Tibial nerve (tissue), 4 donors: ENCODE data around the gene FOXF2. TPM values are rescaled to one million over a fixed set of nuclear protein-coding genes. Genes with fewer than 3 reads are reported as not detected.
A peak's percentile ranks its signal among the peaks of the same experiment; 100 is the strongest.

Source experiments
- DNase-seq, 2 donors: peaks; one replicate each; pipeline ENCODE4 v3.0.0-alpha.2; 2019; ENCODE audit warnings: low spot score in 2 of 2
- H3K27ac ChIP-seq, 4 donors: fragments of 200-600 bp; sonication (generic) in 3 of 4; one replicate each; pipeline ENCODE4 v1.5.1; 2017 to 2019; ENCODE audit warnings: mild to moderate bottlenecking in 1 of 4
- H3K27me3 ChIP-seq, 2 donors: fragments of 200-600 bp; sonication (generic) in 1 of 2; one replicate each; pipeline versions ENCODE4 v1.5.1 to v1.6.0; 2017 to 2019
- H3K36me3 ChIP-seq, 3 donors: fragments of 200-600 bp; sonication (generic); one replicate each; pipeline ENCODE4 v1.5.1; 2018 to 2019
- H3K4me1 ChIP-seq, 4 donors: fragments of 200-600 bp; sonication (generic) in 3 of 4; one replicate each; pipeline ENCODE4 v1.5.1; 2017 to 2019
- H3K4me3 ChIP-seq, 4 donors: fragments of 200-600 bp; sonication (generic) in 3 of 4; one replicate each; pipeline ENCODE4 v1.5.1; 2017 to 2019; ENCODE audit warnings: mild to moderate bottlenecking in 1 of 4, moderate library complexity in 1 of 4
- H3K9me3 ChIP-seq, 4 donors: fragments of 200-600 bp; sonication (generic) in 3 of 4; one replicate each; pipeline ENCODE4 v1.5.1; 2017 to 2019
- EP300 ChIP-seq, 2 donors: sonication (generic); formaldehyde crosslinking; IDR thresholded peaks; one replicate each; pipeline ENCODE4 v1.6.1; 2017; ENCODE audit warnings: antibody characterized with exemption in 2 of 2, mild to moderate bottlenecking in 1 of 2
- POLR2A ChIP-seq, 2 donors: fragments of 450-650 bp; IDR thresholded peaks; one replicate each; pipeline ENCODE4 v1.6.1; 2017; ENCODE audit warnings: antibody characterized with exemption in 2 of 2, mild to moderate bottlenecking in 2 of 2, moderate library complexity in 2 of 2
- WGBS, 2 donors: methylation state at CpG; one replicate each; pipeline ENCODE4 v1.1.5; 2018; 5-methylcytosine and 5-hydroxymethylcytosine counted together
- total RNA-seq, 4 donors: library from RNA; depleted of rRNA; stranded (reverse); fragments of >200 nt; gene quantifications; one replicate each; pipeline ENCODE4 v1.1.0, GENCODE V29; 2016
- TF ChIP-seq, protein P1 (sequence below), 5 experiments: fragments of 200-600 bp in 3 of 5; fragments of 450-650 bp in 2 of 5; sonication (generic) in 3 of 5; IDR thresholded peaks; one replicate each; pipeline ENCODE4 v1.5.1; 2016 to 2019; ENCODE audit warnings: antibody characterized with exemption in 5 of 5, mild to moderate bottlenecking in 3 of 5, moderate library complexity in 2 of 5

FOXF2 gene
- total RNA-seq, result 1 to 10 TPM in 2 of 4 donors, under 1 TPM in 2; 0.21 to 2.4 (median 0.71) TPM

DNA sequence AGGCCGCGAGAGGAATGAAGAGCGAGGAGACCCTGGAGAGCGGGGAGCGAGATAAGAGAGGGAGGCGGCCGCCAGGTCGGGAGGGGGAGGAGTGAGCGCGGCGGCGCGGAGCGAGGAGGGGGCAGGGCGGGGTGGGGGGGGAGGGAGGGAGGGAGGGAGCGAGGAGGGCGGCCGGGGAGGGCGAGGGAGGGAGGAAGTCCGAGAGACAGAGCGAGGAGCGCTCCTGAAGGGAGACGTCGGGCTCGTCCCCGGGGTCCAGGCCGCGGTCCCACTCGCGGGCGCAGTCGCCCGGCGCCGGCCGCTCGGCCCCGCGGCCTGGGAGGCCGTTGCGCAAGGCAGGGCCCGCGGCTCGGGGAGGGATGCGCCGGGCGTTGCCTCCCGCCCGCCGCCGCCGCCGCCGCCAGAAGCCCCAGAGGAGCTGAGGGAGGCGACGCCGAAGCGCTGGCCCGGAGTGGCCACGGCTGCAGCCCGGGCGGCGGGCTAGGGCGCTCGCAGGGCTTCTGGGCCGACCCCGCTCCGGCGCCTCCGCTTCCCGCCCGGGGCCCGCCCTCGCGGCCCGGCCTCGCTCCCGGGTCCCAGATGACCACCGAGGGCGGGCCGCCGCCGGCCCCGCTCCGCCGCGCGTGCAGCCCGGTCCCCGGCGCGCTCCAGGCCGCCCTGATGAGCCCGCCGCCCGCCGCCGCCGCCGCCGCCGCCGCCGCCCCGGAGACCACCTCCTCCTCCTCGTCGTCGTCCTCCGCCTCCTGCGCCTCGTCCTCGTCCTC lies at the start of gene FOXF2:
Gene FOXF2, plus strand, starts transcription at position 208 of the 764 bp plus-strand sequence. Its CDS starts 372 bp downstream, at position 580.
- WGBS, 2 donors, result 1% methylated on average over 27 to 57 of the region's 112 CpGs
- no peak for DNase-seq
- peaks cover 0 to 63% (median 18%) of the 10 kb centered on the region in 4 donors for H3K4me1 ChIP-seq
- TF ChIP-seq EP300 (IDR thresholded peaks at IDR 0.05) (no peak), POLR2A (IDR thresholded peaks at IDR 0.05) (no peak)
- TF ChIP-seq, protein P1, sequence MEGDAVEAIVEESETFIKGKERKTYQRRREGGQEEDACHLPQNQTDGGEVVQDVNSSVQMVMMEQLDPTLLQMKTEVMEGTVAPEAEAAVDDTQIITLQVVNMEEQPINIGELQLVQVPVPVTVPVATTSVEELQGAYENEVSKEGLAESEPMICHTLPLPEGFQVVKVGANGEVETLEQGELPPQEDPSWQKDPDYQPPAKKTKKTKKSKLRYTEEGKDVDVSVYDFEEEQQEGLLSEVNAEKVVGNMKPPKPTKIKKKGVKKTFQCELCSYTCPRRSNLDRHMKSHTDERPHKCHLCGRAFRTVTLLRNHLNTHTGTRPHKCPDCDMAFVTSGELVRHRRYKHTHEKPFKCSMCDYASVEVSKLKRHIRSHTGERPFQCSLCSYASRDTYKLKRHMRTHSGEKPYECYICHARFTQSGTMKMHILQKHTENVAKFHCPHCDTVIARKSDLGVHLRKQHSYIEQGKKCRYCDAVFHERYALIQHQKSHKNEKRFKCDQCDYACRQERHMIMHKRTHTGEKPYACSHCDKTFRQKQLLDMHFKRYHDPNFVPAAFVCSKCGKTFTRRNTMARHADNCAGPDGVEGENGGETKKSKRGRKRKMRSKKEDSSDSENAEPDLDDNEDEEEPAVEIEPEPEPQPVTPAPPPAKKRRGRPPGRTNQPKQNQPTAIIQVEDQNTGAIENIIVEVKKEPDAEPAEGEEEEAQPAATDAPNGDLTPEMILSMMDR (IDR thresholded peaks at IDR 0.05), result no peak
- H3K27me3 ChIP-seq, result peaks cover 0 to 94% of the 10 kb centered on the region in 2 donors
- H3K9me3 ChIP-seq, result no peaks in the 10 kb centered on the region
- H3K36me3 ChIP-seq, result no peaks in the 10 kb centered on the region
- H3K27ac ChIP-seq, result no peak within 1 kb of the TSS
- H3K4me3 ChIP-seq, result peak within 1 kb of the TSS; percentile 24 to 54 (median 30)

DNA sequence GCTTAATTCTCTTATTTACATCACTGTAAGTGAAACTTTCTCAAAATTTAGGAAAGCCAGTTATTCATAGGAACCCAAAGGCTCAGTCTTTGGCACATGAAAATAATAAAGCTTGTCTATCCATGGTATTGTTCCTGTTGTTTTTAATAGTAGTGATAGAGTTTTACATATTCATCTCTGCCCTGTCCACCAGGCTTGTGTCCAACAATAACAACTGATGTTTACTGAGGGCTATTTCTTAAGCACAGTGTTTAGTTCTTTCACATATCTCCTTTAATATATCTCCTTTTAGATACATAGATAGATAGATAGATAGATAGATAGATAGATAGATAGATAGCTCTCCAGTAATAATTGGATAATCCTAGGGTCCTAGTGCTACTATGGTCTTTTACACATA lies 43.3 kb upstream of the FOXF2 start:
- peaks cover 0 to 28% (median 10%) of the 10 kb centered on the region in 4 donors for H3K9me3 ChIP-seq
- H3K27me3 ChIP-seq, result no peaks in the 10 kb centered on the region
- no peak overlapping the region for H3K4me3 ChIP-seq
- TF ChIP-seq POLR2A (IDR thresholded peaks at IDR 0.05) (no peak), EP300 (IDR thresholded peaks at IDR 0.05) (no peak)
- TF ChIP-seq, protein P1 (IDR thresholded peaks at IDR 0.05), result no peak
- no peak for DNase-seq
- no peaks in the 10 kb centered on the region for H3K4me1 ChIP-seq
- H3K27ac ChIP-seq, result no peak overlapping the region
- no peaks in the 10 kb centered on the region for H3K36me3 ChIP-seq

DNA sequence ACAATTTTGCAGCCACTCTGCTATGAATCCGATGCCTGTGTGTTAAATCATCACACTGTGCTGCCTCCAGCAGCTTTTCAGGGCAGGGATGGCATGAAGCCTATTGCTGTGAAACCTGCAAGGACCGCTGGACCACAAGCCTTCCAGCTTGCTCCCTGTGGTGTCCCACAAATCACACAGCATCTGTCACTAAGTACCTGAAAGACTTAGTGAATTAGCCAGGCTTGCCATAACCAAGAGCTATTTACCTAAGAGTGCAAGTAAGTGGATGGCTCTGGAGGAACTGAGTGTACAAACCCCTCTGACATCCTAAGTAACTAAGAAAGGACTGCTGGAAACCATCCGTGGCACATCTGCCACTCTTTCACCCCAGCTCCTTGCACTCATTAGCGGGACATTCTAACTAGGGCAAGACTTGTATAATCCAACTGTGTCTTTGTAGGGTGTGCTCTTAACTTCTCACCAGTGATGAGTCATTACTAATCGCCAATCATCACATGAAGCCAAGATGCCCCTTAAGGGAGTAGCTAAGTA lies 42.8 kb upstream of the FOXF2 start:
- no peaks in the 10 kb centered on the region for H3K4me1 ChIP-seq
- H3K27ac ChIP-seq, result no peak overlapping the region
- H3K9me3 ChIP-seq, result peaks cover 0 to 34% (median 13%) of the 10 kb centered on the region in 4 donors
- H3K27me3 ChIP-seq, result no peaks in the 10 kb centered on the region
- TF ChIP-seq POLR2A (IDR thresholded peaks at IDR 0.05) (no peak), EP300 (IDR thresholded peaks at IDR 0.05) (no peak)
- TF ChIP-seq, protein P1 (IDR thresholded peaks at IDR 0.05), result no peak
- DNase-seq, result no peak
- H3K36me3 ChIP-seq, result no peaks in the 10 kb centered on the region
- H3K4me3 ChIP-seq, result no peak overlapping the region
- 77 to 85% methylated on average over 5 of the region's 5 CpGs for WGBS, 2 donors

DNA sequence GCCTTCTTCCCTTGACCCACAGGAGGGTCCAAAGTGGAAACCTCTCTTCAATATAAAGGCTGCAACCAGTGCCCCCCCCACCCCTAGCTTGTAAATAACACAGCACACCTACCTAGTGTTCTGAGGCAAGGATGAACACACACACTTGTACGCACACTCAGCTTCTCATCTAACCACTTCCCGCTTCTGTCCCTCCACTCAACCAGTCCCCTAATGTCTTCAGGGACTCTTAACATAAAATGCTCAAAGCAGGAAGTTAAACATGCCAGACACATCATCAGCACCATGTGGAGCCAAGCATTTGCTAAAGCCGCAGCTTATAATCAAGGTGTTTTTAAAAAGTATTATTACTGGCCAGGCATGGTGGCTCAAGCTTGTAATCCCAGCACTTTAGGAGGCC lies 42.2 kb upstream of the FOXF2 start:
- Histone ChIP-seq H3K4me1 (no peaks in the 10 kb centered on the region), H3K27me3 (no peaks in the 10 kb centered on the region), H3K4me3 (no peak overlapping the region), H3K9me3 (peaks cover 0 to 39% (median 14%) of the 10 kb centered on the region in 4 donors), H3K27ac (no peak overlapping the region), H3K36me3 (no peaks in the 10 kb centered on the region)
- DNase-seq, result no peak
- WGBS, 2 donors, result 81 to 89% methylated on average over 3 of the region's 3 CpGs
- TF ChIP-seq POLR2A (IDR thresholded peaks at IDR 0.05) (no peak), EP300 (IDR thresholded peaks at IDR 0.05) (no peak)
- TF ChIP-seq, protein P1 (IDR thresholded peaks at IDR 0.05), result no peak

DNA sequence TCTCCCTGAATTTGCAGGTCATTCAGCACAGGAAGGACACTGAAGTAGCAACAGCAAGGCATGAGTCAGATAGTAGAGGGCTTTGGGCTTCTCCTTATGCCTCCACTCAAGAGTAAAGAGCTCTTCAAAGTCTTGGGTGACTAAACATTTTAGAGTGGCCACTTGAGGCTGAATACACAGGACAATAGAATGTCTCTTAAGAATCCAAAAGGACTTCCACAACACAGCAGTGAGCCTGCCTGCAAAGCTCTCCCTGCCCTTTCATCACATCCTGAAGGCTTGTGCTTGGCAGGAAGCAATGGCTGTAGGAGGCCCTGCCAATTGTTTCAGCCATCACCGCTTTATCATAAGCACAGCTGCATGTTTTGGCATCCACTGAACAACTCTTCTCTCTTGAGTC lies 40.7 kb upstream of the FOXF2 start:
- 41 to 67% methylated on average over 1 of the region's 1 CpG for WGBS, 2 donors
- Histone ChIP-seq H3K9me3 (peaks cover 0 to 50% (median 14%) of the 10 kb centered on the region in 4 donors), H3K4me3 (no peak overlapping the region), H3K36me3 (no peaks in the 10 kb centered on the region), H3K27me3 (no peaks in the 10 kb centered on the region), H3K4me1 (no peaks in the 10 kb centered on the region), H3K27ac (no peak overlapping the region)
- no peak for DNase-seq
- TF ChIP-seq, protein P1 (IDR thresholded peaks at IDR 0.05), result no peak
- TF ChIP-seq EP300 (IDR thresholded peaks at IDR 0.05) (no peak), POLR2A (IDR thresholded peaks at IDR 0.05) (no peak)
